ENCODE results near the gene GPER1.
"Not testable (repeated sequence)": the region's sequence is repeated elsewhere in the genome, so short reads cannot be mapped to it uniquely, and the experiment has no call there.

Gene GPER1

DNA sequence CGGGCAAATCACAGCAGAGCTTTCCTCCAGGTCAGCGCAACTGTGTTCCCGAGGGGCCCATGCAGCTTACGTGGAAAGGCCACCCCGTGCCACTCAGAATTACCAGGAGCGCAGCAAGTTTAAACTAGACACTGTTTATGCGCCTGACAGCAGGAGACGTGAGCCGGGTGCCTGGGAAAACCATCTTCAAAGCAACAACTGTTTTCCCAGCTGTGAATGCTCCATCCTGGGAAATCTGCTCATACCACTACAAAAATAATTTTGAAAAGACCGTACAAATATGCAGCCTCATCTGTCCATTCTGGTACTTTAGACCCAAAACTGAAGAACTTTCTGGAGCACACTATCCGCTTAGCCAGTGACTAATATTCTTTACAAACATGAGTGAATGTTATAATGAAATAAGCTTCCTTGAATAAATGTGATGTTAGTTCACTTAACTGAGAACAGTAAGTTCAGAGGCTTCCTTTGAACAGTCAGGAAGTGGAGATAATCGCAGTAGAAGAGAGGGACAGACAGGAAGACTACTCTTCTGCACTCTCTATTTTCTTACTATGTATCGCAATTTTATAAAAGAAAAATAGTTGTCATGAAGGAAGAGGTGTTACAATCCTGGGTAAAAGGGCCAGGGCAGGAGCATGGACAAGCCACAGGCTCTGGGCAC lies 16.7 kb downstream of the GPER1 start:
- no peak for DNase-seq

GRCh38 chr7:1105189-1105588 lies 17.3 kb downstream of the GPER1 start:
- DNase-seq, result peak; percentile 44

- DNase-seq, result no peak
Measured at GRCh38 chr7:1106063-1106792, 18.3 kb downstream of the GPER1 start.

GRCh38 chr7:1106793-1107421 lies 19.0 kb downstream of the GPER1 start:
- no peak for DNase-seq

DNA sequence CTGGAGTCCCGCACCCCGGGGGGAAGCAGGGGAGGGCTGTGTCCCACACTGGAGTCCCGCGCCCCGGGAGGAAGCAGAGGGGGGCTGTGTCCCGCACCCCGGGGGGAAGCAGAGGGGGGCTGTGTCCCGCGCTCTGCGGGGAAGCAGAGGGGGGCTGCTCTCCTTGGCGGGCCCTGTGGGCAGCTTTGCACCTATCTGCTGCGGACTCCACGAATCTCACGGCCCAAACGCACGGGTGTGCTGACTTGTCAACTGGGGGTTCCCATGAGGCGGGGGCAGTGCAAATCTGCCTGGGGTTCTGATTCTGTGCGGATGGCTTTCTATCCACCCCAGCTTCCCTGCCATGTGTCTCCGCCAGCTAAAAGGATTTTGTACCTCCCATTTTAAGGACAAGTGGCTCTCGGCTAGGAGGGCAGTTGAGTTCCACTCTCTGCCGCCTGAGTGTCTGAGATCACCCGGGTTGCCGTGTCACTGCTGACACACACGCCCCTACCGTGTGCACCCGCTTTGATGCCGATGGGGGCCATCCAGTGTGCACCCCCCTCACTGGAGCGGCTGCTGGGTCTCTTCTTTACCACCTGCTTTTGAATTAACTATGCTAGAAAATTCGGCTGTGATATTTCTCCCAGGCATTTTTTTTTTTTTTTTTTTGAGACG lies 20.5 kb downstream of the GPER1 start:
- DNase-seq, result no peak

- no peak for DNase-seq
Measured at GRCh38 chr7:1109581-1110310, 21.8 kb downstream of the GPER1 start.

DNA sequence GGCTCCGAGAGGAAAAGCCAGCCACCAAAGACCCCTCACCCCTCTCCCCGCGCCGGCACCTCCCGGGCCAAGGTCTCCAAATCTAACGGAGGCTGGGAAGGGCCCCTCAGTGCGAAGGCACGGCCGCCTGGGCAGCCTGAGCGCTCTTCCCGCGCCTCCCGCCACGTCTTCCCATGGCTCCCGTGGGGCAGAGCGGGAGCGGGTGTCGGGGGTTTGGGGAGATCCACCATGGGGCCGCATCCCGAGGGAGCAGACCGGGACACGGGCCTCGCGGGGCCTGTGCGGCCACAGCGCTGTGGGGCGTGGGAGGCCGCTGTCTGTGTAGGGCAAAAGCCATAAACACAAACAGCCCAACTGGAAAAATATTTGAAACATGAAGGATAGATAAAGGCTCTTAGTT lies 22.4 kb downstream of the GPER1 start:
- no peak for DNase-seq

DNA sequence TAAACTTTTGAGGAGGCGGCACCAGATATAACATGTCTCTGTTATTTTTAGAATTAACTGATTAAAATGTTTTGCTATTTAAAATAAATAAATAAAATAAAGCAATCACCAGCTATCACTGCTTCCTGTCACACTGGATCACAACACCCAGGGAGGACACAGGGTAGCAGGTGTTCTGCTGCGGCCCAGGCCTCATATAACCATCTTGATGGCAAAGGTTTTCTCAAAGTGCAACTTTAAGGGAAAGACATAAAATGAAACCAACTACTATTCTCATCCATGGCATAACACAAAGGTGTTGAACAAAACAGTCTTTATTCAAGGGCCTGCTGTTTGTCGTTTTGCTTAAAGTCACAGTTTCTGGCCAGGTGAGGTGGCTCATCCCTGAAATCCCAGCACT lies 23.2 kb downstream of the GPER1 start:
- no peak for DNase-seq

DNA sequence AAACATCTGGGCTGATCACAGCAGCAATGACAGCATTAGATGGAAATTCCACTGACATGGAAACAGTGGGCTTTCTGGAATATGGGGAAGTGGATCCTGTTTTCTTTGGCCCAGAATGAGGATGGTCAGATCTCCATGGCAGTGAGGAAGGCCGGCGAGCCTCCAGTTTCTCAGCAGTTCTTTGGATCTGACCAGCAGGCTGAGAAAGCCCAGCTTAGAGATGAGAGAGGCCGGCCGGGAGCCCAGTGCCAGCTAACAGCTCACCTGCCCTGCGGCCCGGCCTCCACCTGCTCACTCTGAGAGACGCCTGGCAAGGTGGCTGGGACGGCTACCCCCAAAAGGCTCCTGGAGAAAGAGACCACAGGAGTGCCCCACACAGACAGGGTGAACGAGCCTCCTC lies 24.2 kb downstream of the GPER1 start:
- DNase-seq, result no peak

DNA sequence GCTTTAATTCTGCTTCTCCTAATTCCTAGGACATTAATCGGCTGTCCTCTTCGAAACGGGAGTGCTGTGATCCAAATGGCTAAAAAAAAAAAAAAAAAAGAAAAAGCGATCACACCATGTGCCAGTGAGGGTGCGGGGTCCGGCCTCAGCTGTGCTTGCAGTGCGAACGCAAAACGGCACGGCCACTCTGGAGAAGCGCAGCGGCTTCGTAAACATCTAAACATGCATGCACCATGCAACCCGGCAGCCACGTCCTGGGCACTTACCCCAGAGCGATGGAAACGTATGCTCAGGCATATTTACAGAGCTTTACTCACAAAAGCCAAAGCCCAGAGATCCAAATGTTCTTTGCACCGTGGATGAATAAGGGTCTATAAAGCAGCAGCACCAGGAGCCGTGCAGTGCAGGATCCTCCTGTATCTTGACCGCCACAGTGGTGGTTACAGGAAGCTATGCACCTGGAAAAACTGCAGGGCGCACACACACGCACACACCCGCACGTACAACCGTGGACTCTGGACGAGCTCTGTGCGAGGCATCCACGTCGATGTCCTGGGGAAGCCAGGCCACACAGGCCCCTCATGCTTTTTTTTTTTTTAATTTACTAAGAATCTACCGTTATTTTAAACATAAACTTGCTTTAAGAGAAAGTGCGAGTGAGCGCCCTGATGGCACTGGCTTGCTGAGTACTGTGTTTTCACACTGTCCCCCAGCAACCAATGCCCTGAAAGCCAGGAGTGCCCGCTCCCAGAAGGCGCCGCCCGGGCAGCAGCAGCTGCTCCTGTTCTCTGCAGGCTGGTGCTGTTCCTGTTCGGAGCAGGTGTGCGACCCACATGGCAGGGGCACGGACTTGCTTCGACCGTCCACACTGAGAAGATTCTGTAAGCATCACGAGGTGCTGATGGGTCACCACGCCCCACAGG lies 25.0 kb downstream of the GPER1 start:
- DNase-seq, result no peak

- no peak for DNase-seq
Measured at GRCh38 chr7:1113548-1113885, 25.6 kb downstream of the GPER1 start.

- no peak for DNase-seq
Measured at GRCh38 chr7:1114088-1114487, 26.2 kb downstream of the GPER1 start.

DNA sequence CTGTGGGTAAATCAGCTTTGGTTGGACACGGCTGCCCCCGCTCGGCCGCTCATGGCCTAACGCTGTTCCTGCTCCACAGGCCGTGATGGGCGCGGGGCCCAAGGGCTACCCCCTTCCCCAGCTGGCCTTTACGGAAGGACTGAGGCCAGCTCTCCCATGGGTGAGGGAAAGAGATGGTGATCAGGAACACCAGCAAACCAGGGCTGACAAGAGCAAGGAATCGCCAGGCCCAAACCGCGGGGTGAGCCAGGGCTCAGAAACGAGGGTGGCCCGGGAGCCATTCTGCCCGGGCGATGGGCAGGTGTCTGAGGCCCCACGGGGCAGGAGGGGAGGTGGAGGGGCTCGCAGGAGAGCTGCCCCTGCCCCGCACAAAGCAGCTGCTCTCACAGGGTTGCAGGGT lies 26.6 kb downstream of the GPER1 start:
- DNase-seq, result no peak

DNA sequence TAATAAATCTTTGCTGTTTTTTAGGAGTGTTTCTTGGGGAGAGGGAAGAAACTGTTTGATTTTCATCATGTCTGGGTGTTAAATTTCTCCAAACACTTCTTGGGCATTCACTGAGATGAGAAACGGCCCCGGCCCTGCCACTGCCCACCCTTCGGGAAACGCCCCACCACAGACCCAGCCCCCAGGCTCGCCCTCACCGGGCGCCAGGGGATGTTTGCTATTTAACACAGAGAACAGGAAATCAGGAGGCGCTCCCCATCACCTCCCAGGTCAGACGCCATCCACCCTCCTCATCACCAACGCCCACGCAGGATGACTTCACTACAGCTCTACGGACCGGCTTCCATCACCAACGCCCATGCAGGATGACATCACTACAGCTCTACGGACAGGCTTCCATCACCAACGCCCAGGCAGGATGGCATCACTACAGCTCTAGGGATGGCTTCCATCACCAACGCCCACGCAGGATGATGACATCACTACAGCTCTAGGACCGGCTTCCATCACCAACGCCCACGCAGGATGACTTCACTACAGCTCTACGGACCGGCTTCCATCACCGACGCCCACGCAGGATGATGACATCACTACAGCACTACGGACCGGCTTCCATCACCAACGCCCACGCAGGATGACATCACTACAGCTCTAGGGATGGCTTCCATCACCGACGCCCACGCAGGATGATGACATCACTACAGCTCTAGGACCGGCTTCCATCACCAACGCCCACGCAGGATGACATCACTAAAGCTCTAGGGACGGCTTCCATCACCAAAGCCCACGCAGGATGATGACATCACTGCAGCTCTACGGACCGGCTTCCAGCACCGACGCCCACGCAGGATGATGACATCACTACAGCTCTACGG lies 27.5 kb downstream of the GPER1 start:
- not testable (repeated sequence) for DNase-seq

DNA sequence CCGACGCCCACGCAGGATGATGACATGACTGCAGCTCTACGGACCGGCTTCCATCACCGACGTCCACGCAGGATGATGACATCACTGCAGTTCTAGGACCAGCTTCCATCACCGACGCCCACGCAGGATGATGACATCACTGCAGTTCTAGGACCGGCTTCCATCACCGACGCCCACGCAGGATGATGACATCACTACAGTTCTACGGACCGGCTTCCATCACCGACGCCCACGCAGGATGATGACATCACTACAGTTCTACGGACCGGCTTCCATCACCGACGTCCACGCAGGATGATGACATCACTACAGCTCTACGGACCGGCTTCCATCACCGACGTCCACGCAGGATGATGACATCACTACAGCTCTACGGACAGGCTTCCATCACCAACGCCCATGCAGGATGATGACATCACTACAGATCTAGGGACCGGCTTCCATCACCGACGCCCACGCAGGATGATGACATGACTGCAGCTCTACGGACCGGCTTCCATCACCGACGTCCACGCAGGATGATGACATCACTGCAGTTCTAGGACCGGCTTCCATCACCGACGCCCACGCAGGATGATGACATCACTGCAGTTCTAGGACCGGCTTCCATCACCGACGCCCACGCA lies 28.6 kb downstream of the GPER1 start:
- DNase-seq, result not testable (repeated sequence)

GRCh38 chr7:1117321-1117928 lies 29.5 kb downstream of the GPER1 start:
- DNase-seq, result no peak

GRCh38 chr7:1119201-1119600 lies 31.3 kb downstream of the GPER1 start:
- no peak for DNase-seq

GRCh38 chr7:1120791-1121190 lies 32.9 kb downstream of the GPER1 start:
- no peak for DNase-seq

- no peak for DNase-seq
Measured at GRCh38 chr7:1121476-1121875, 33.6 kb downstream of the GPER1 start.
